ENCODE results near the gene CDH23.

- TF ChIP-seq CTCF (IDR thresholded peaks at IDR 0.05) (no peak), POLR2A (IDR thresholded peaks at IDR 0.05) (no peak)
Measured at GRCh38 chr10:71580926-71581325, 184.2 kb downstream of the CDH23 start.

All from adrenal gland (tissue), 5 donors.